C4-2B (cell line): ENCODE data around the gene WDR6.

Experiments
- ZFX ChIP-seq: fragments of 450-650 bp; IDR thresholded peaks from 2 replicates; pipeline ENCODE4 v1.6.1; 2017
- TF ChIP-seq, protein P1 (sequence below): fragments of 450-650 bp; conservative IDR thresholded peaks from 2 replicates; pipeline ENCODE4 v1.5.1; 2017; ENCODE audit warnings: mild to moderate bottlenecking

DNA sequence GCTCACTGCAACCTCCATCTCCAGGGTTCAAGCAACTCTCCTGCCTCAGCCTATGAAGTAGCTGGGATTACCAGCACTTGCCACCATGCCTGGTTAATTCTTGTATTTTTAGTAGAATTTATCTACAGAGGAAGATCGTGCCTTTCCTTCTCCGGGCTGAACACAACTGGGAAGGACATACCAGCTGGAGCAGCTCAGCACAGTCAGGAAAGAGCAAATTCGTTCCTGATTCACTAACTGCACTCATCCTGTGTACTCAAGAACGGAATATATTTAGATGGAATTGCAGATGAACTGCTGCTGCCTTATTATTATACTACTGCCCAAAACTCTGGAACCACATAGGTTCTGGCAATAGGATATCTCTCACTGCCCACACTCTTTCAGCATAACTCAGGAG lies 44.3 kb upstream of the WDR6 start:
- TF ChIP-seq, protein P1, sequence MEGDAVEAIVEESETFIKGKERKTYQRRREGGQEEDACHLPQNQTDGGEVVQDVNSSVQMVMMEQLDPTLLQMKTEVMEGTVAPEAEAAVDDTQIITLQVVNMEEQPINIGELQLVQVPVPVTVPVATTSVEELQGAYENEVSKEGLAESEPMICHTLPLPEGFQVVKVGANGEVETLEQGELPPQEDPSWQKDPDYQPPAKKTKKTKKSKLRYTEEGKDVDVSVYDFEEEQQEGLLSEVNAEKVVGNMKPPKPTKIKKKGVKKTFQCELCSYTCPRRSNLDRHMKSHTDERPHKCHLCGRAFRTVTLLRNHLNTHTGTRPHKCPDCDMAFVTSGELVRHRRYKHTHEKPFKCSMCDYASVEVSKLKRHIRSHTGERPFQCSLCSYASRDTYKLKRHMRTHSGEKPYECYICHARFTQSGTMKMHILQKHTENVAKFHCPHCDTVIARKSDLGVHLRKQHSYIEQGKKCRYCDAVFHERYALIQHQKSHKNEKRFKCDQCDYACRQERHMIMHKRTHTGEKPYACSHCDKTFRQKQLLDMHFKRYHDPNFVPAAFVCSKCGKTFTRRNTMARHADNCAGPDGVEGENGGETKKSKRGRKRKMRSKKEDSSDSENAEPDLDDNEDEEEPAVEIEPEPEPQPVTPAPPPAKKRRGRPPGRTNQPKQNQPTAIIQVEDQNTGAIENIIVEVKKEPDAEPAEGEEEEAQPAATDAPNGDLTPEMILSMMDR: no peak
- TF ChIP-seq ZFX: no peak
